GM12878 (cell line): ENCODE measurements around the gene SMIM22.
A peak's percentile ranks its signal among the peaks of the same experiment; 100 is the strongest.

ENCODE experiments used
- HDAC6 ChIP-seq: fragments of 200-600 bp; sonication (generic); IDR thresholded peaks from one replicate; pipeline ENCODE4 v1.8.0; 2017; ENCODE audit warnings: antibody characterized with exemption; ENCODE audit not compliant: unreplicated experiment
- NR2C2 ChIP-seq: IDR thresholded peaks from 2 replicates; pipeline ENCODE4 v1.6.1; 2011; ENCODE audit warnings: borderline replicate concordance, low read depth; ENCODE audit not compliant: control insufficient read depth, insufficient read length
- RAD21 ChIP-seq: IDR thresholded peaks from 2 replicates; pipeline ENCODE4 v1.6.1; 2011; ENCODE audit warnings: mild to moderate bottlenecking, low read depth, low read length, moderate library complexity; ENCODE audit not compliant: insufficient read depth
- SREBF1 ChIP-seq: IDR thresholded peaks from 2 replicates; pipeline ENCODE4 v1.6.1; 2012; ENCODE audit warnings: mild to moderate bottlenecking, low read length
- SRF ChIP-seq, 2 experiments: IDR thresholded peaks; 2 replicates each; pipeline ENCODE4 v1.6.1; 2011; ENCODE audit warnings: low read depth in 2 of 2, low read length in 2 of 2, mild to moderate bottlenecking in 1 of 2, moderate library complexity in 1 of 2
- STAT1 ChIP-seq: fragments of 450-650 bp; conservative IDR thresholded peaks from 2 replicates; pipeline ENCODE4 v1.6.1; 2014; ENCODE audit warnings: antibody characterized with exemption, mild to moderate bottlenecking
- TF ChIP-seq, protein P1 (sequence below): fragments of 450-650 bp; conservative IDR thresholded peaks from 2 replicates; pipeline ENCODE4 v1.6.1; 2017; ENCODE audit warnings: mild to moderate bottlenecking, moderate library complexity
- TF ChIP-seq, protein P2 (sequence below): IDR thresholded peaks from 2 replicates; pipeline ENCODE4 v1.6.1; 2012; ENCODE audit warnings: mild to moderate bottlenecking, low read depth, low read length
- TF ChIP-seq, protein P3 (sequence below): IDR thresholded peaks from 2 replicates; pipeline ENCODE4 v1.6.1; 2012; ENCODE audit warnings: low read depth, low read length, improper control_type of control experiment
- TF ChIP-seq, protein P4 (sequence below): IDR thresholded peaks from 2 replicates; pipeline ENCODE4 v1.6.1; 2011; ENCODE audit warnings: low read depth, low read length, improper control_type of control experiment, borderline replicate concordance
- TF ChIP-seq, protein P5 (sequence below), 3 experiments: IDR thresholded peaks in 2 of 3; conservative IDR thresholded peaks in 1 of 3; 2 replicates each; pipeline ENCODE4 v1.5.1; 2011; ENCODE audit warnings: low read depth in 3 of 3, low read length in 3 of 3, mild to moderate bottlenecking in 3 of 3, control low read depth in 2 of 3, moderate library complexity in 2 of 3, inconsistent platforms in 1 of 3, mixed read lengths in 1 of 3; ENCODE audit not compliant: control insufficient read depth in 2 of 3, insufficient read depth in 1 of 3; ENCODE audit errors: extremely low read depth in 1 of 3

GRCh38 chr16:4801962-4802658, 6.9 kb downstream of the SMIM22 start, which contains the start of gene ROGDI:
- no peak for TF ChIP-seq HDAC6
- TF ChIP-seq SREBF1, result no peak
- no peak for TF ChIP-seq RAD21
- TF ChIP-seq, protein P1, sequence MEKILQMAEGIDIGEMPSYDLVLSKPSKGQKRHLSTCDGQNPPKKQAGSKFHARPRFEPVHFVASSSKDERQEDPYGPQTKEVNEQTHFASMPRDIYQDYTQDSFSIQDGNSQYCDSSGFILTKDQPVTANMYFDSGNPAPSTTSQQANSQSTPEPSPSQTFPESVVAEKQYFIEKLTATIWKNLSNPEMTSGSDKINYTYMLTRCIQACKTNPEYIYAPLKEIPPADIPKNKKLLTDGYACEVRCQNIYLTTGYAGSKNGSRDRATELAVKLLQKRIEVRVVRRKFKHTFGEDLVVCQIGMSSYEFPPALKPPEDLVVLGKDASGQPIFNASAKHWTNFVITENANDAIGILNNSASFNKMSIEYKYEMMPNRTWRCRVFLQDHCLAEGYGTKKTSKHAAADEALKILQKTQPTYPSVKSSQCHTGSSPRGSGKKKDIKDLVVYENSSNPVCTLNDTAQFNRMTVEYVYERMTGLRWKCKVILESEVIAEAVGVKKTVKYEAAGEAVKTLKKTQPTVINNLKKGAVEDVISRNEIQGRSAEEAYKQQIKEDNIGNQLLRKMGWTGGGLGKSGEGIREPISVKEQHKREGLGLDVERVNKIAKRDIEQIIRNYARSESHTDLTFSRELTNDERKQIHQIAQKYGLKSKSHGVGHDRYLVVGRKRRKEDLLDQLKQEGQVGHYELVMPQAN, result peak; percentile 79; the same call in 1 of the 2 replicates
- TF ChIP-seq STAT1, result no peak
- TF ChIP-seq, protein P2, sequence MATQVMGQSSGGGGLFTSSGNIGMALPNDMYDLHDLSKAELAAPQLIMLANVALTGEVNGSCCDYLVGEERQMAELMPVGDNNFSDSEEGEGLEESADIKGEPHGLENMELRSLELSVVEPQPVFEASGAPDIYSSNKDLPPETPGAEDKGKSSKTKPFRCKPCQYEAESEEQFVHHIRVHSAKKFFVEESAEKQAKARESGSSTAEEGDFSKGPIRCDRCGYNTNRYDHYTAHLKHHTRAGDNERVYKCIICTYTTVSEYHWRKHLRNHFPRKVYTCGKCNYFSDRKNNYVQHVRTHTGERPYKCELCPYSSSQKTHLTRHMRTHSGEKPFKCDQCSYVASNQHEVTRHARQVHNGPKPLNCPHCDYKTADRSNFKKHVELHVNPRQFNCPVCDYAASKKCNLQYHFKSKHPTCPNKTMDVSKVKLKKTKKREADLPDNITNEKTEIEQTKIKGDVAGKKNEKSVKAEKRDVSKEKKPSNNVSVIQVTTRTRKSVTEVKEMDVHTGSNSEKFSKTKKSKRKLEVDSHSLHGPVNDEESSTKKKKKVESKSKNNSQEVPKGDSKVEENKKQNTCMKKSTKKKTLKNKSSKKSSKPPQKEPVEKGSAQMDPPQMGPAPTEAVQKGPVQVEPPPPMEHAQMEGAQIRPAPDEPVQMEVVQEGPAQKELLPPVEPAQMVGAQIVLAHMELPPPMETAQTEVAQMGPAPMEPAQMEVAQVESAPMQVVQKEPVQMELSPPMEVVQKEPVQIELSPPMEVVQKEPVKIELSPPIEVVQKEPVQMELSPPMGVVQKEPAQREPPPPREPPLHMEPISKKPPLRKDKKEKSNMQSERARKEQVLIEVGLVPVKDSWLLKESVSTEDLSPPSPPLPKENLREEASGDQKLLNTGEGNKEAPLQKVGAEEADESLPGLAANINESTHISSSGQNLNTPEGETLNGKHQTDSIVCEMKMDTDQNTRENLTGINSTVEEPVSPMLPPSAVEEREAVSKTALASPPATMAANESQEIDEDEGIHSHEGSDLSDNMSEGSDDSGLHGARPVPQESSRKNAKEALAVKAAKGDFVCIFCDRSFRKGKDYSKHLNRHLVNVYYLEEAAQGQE, result no peak
- TF ChIP-seq NR2C2, result no peak
- no peak for TF ChIP-seq SRF (IDR thresholded peaks at IDR 0.05; ENCODE audit: low read depth in 2 of 2, low read length in 2 of 2)
- TF ChIP-seq, protein P3, sequence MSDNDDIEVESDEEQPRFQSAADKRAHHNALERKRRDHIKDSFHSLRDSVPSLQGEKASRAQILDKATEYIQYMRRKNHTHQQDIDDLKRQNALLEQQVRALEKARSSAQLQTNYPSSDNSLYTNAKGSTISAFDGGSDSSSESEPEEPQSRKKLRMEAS, result no peak
- TF ChIP-seq, protein P4, sequence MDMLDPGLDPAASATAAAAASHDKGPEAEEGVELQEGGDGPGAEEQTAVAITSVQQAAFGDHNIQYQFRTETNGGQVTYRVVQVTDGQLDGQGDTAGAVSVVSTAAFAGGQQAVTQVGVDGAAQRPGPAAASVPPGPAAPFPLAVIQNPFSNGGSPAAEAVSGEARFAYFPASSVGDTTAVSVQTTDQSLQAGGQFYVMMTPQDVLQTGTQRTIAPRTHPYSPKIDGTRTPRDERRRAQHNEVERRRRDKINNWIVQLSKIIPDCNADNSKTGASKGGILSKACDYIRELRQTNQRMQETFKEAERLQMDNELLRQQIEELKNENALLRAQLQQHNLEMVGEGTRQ, result no peak
- TF ChIP-seq, protein P5, sequence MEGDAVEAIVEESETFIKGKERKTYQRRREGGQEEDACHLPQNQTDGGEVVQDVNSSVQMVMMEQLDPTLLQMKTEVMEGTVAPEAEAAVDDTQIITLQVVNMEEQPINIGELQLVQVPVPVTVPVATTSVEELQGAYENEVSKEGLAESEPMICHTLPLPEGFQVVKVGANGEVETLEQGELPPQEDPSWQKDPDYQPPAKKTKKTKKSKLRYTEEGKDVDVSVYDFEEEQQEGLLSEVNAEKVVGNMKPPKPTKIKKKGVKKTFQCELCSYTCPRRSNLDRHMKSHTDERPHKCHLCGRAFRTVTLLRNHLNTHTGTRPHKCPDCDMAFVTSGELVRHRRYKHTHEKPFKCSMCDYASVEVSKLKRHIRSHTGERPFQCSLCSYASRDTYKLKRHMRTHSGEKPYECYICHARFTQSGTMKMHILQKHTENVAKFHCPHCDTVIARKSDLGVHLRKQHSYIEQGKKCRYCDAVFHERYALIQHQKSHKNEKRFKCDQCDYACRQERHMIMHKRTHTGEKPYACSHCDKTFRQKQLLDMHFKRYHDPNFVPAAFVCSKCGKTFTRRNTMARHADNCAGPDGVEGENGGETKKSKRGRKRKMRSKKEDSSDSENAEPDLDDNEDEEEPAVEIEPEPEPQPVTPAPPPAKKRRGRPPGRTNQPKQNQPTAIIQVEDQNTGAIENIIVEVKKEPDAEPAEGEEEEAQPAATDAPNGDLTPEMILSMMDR (IDR thresholded peaks at IDR 0.05 in 2 of 3, conservative IDR thresholded peaks at IDR 0.05 in 1 of 3; ENCODE audit: control insufficient read depth in 2 of 3, extremely low read depth in 1 of 3, insufficient read depth in 1 of 3, low read depth in 3 of 3, low read length in 3 of 3), result no peak
